B cell (primary cell): ENCODE data around the gene PLA2G3. TPM values are rescaled to one million over a fixed set of nuclear protein-coding genes. Genes with fewer than 3 reads are reported as not detected.

ENCODE experiments used
- ATAC-seq: fragments of 200-7000 bp; cut with Tn5 transposase; one replicate; pipeline ENCODE4 v1.10.0; 2021; ENCODE audit warnings: low read depth, mild to moderate bottlenecking, moderate number of reproducible peaks, moderate library complexity
- CTCF ChIA-PET: fragments of 350-600 bp; sonication (Branson Sonifier 250); formaldehyde crosslinking; loops from one replicate; lab custom pipeline; 2021; ENCODE audit warnings: antibody characterized with exemption, inconsistent platforms; lab: Charles Lee
- POLR2A ChIA-PET: fragments of 350-600 bp; sonication (Branson Sonifier 250); formaldehyde crosslinking; loops from one replicate; lab custom pipeline; 2021; ENCODE audit warnings: antibody characterized with exemption; lab: Charles Lee
- DNase-seq: peaks from one replicate; pipeline ENCODE4 v3.0.0; 2013
- H2AFZ ChIP-seq: 2 replicates; pipeline ENCODE4 v1.6.1; 2012; ENCODE audit warnings: mild to moderate bottlenecking, low read depth, low read length; ENCODE audit not compliant: insufficient read depth, poor library complexity, severe bottlenecking
- H3K27ac ChIP-seq, 2 donors: 1 replicate in 1 of 2; 2 replicates in 1 of 2; pipeline ENCODE4 v1.5.1; 2012 to 2013; ENCODE audit warnings: low read length in 2 of 2, mild to moderate bottlenecking in 2 of 2, moderate library complexity in 1 of 2
- H3K27me3 ChIP-seq, 4 experiments: fragments of 200-600 bp in 1 of 4; sonication (generic) in 1 of 4; replicated peaks in 1 of 4; 1 replicate in 2 of 4; 2 replicates in 2 of 4; pipeline versions ENCODE4 v1.6.1 to v1.7.0; 2013 to 2016; ENCODE audit warnings: low read length in 3 of 4, mild to moderate bottlenecking in 2 of 4, mixed read lengths in 1 of 4, moderate library complexity in 1 of 4; ENCODE audit not compliant: insufficient read depth in 4 of 4, control insufficient read depth in 3 of 4; ENCODE audit errors: control extremely low read depth in 1 of 4
- H3K36me3 ChIP-seq, 2 experiments: replicated peaks in 1 of 2; 1 replicate in 1 of 2; 2 replicates in 1 of 2; pipeline versions ENCODE4 v1.6.1 to v1.7.1; 2013; ENCODE audit warnings: low read length in 1 of 2; ENCODE audit not compliant: insufficient read depth in 2 of 2, control insufficient read depth in 1 of 2; ENCODE audit errors: control extremely low read depth in 1 of 2, extremely low read depth in 1 of 2
- H3K4me1 ChIP-seq, 2 donors: fragments of 200-600 bp in 1 of 2; sonication (generic) in 1 of 2; 1 replicate in 1 of 2; 2 replicates in 1 of 2; pipeline versions ENCODE4 v1.5.1 to v1.6.1; 2013 to 2017; ENCODE audit warnings: low read length in 2 of 2; ENCODE audit not compliant: control insufficient read depth in 2 of 2, insufficient read depth in 2 of 2
- H3K4me2 ChIP-seq: replicated peaks from 2 replicates; pipeline ENCODE3; 2012; ENCODE audit warnings: mild to moderate bottlenecking, low read depth, low read length; ENCODE audit not compliant: poor library complexity, severe bottlenecking
- H3K4me3 ChIP-seq, 5 experiments: fragments of 200-600 bp in 1 of 5; sonication (generic) in 1 of 5; 1 replicate in 3 of 5; 2 replicates in 2 of 5; pipeline versions ENCODE4 v1.5.1 to v1.7.0; 2011 to 2016; ENCODE audit warnings: low read length in 4 of 5, mild to moderate bottlenecking in 4 of 5, low read depth in 2 of 5, control low read depth in 1 of 5, moderate library complexity in 1 of 5; ENCODE audit not compliant: insufficient read depth in 1 of 5; ENCODE audit errors: control extremely low read depth in 1 of 5, extremely low read depth in 1 of 5
- H3K79me2 ChIP-seq: fragments of 200-600 bp; sonication (generic); one replicate; pipeline ENCODE4 v1.6.0; 2016; ENCODE audit warnings: low read length; ENCODE audit not compliant: control insufficient read depth, insufficient read depth
- H3K9ac ChIP-seq: fragments of 200-600 bp; sonication (generic); 2 replicates; pipeline ENCODE4 v1.6.1; 2017; ENCODE audit warnings: mild to moderate bottlenecking, low read length, moderate library complexity
- H3K9me3 ChIP-seq, 3 donors: one replicate each; pipeline versions ENCODE4 v1.6.1 to v1.7.1; 2013; ENCODE audit warnings: low read length in 2 of 3; ENCODE audit not compliant: control insufficient read depth in 2 of 3, insufficient read depth in 1 of 3; ENCODE audit errors: control extremely low read depth in 1 of 3
- H4K20me1 ChIP-seq: 2 replicates; pipeline ENCODE4 v1.6.0; 2012; ENCODE audit warnings: mild to moderate bottlenecking, low read length; ENCODE audit not compliant: insufficient read depth, control insufficient read depth, poor library complexity, severe bottlenecking
- H3K27ac Mint-ChIP-seq: one replicate; pipeline ENCODE4 v1.8.0; 2021; ENCODE audit warnings: mixed read lengths
- H3K27me3 Mint-ChIP-seq: one replicate; pipeline ENCODE4 v1.8.0; 2021; ENCODE audit warnings: mixed read lengths
- H3K4me1 Mint-ChIP-seq: one replicate; pipeline ENCODE4 v1.8.0; 2021; ENCODE audit warnings: mixed read lengths
- H3K4me3 Mint-ChIP-seq: one replicate; pipeline ENCODE4 v1.8.0; 2021; ENCODE audit warnings: mixed read lengths
- H3K9me3 Mint-ChIP-seq: one replicate; pipeline ENCODE4 v1.8.0; 2022; ENCODE audit warnings: mixed read lengths; ENCODE audit not compliant: insufficient read depth
- CTCF ChIP-seq: fragments of 200-600 bp; IDR thresholded peaks from one replicate; pipeline ENCODE4 v1.8.0; 2022; ENCODE audit warnings: antibody characterized with exemption, mild to moderate bottlenecking
- EZH2 ChIP-seq: IDR thresholded peaks from 2 replicates; pipeline ENCODE4 v1.6.1; 2012; ENCODE audit warnings: borderline replicate concordance, low read depth, mild to moderate bottlenecking, moderate library complexity, low read length; ENCODE audit not compliant: insufficient read depth, poor library complexity, severe bottlenecking
- WGBS: methylation state at CpG from one replicate; pipeline ENCODE4 v1.1.5; 2013; ENCODE audit warnings: missing lambda C conversion rate; ENCODE audit not compliant: insufficient coverage; 5-methylcytosine and 5-hydroxymethylcytosine counted together
- intact Hi-C: fragments of 100-400 bp; cut with micrococcal nuclease; formaldehyde crosslinking; loops from one replicate; pipeline ENCODE4 v1.10.0; 2022
- polyA plus RNA-seq: library from polyadenylated mRNA; depleted of rRNA; stranded (reverse); fragments of >200 nt; gene quantifications from 2 replicates; pipeline ENCODE4 v1.2.3, GENCODE V29; 2012
- total RNA-seq, 2 donors: library from RNA; stranded (reverse); fragments of 120-200 nt in 1 of 2; gene quantifications; 1 replicate in 1 of 2; 2 replicates in 1 of 2; pipeline versions ENCODE4 v1.2.3 to v1.2.4, GENCODE V29; 2013 to 2022

Gene PLA2G3
- total and polyA plus RNA-seq, 2 donors (not counting 1 experiment from before 2014, with no cell fraction given) = not detected

GRCh38 chr22:31143537-31143936 is 3.2 kb upstream of the PLA2G3 start:
- H3K4me1 Mint-ChIP-seq = no peaks in the 10 kb centered on the region
- Histone ChIP-seq H3K27me3 (peaks cover 0 to 10% (median 0%) of the 10 kb centered on the region in 4 experiments), H3K27ac (no peak overlapping the region), H3K4me2 (no peak overlapping the region), H4K20me1 (no peaks in the 10 kb centered on the region), H3K4me3 (no peak overlapping the region), H2AFZ (no peak overlapping the region), H3K9me3 (peaks cover 1 to 10% (median 4%) of the 10 kb centered on the region in 3 donors), H3K36me3 (no peaks in the 10 kb centered on the region), H3K9ac (no peak overlapping the region), H3K79me2 (no peaks in the 10 kb centered on the region), H3K4me1 (no peaks in the 10 kb centered on the region)
- H3K27ac Mint-ChIP-seq = no peak overlapping the region
- intact Hi-C loops = no loop called here
- H3K4me3 Mint-ChIP-seq = no peak overlapping the region
- ChIA-PET CTCF (no interaction called here), POLR2A (no interaction called here)
- no peak for ATAC-seq
- H3K27me3 Mint-ChIP-seq = peaks cover 9% of the 10 kb centered on the region
- WGBS = 97% methylated on average over 3 of the region's 3 CpGs
- no peak for TF ChIP-seq CTCF
- TF ChIP-seq EZH2 = no peak
- H3K9me3 Mint-ChIP-seq = no peaks in the 10 kb centered on the region
- no peak for DNase-seq

- CTCF ChIA-PET = no interaction called here
- no peak overlapping the region for H3K27ac Mint-ChIP-seq
Observed at GRCh38 chr22:31143038-31143437, 2.7 kb upstream of the PLA2G3 start.

More at GRCh38 chr22:31143038-31143437, 2.7 kb upstream of the PLA2G3 start:
- no peaks in the 10 kb centered on the region for H3K36me3 ChIP-seq
- DNase-seq (no peak), ATAC-seq (no peak)
- POLR2A ChIA-PET = no interaction called here
- H3K79me2 ChIP-seq = no peaks in the 10 kb centered on the region
- Mint-ChIP-seq H3K9me3 (no peaks in the 10 kb centered on the region), H3K4me3 (no peak overlapping the region), H3K27me3 (peaks cover 9% of the 10 kb centered on the region), H3K4me1 (no peaks in the 10 kb centered on the region)
- H4K20me1 ChIP-seq = no peaks in the 10 kb centered on the region
- no peak overlapping the region for H2AFZ ChIP-seq
- no peak overlapping the region for H3K4me2 ChIP-seq
- 89% methylated on average over 2 of the region's 3 CpGs for WGBS
- no peak overlapping the region for H3K4me3 ChIP-seq
- H3K27me3 ChIP-seq = peaks cover 0 to 10% (median 0%) of the 10 kb centered on the region in 4 experiments
- H3K27ac ChIP-seq = no peak overlapping the region
- peaks cover 1 to 10% (median 4%) of the 10 kb centered on the region in 3 donors for H3K9me3 ChIP-seq
- H3K4me1 ChIP-seq = no peaks in the 10 kb centered on the region
- intact Hi-C loops = no loop called here
- H3K9ac ChIP-seq = no peak overlapping the region
- TF ChIP-seq EZH2 (no peak), CTCF (no peak)
